ENCODE data around the gene CHST10. TPM values are rescaled to one million over a fixed set of nuclear protein-coding genes. Genes with fewer than 3 reads are reported as not detected.
"Not testable (repeated sequence)": the region's sequence is repeated elsewhere in the genome, so short reads cannot be mapped to it uniquely, and the experiment has no call there.

CHST10 gene
- total and polyA plus RNA-seq, 7 donors: 3.1 to 6.3 (median 4.4) TPM

GRCh38 chr2:100367163-100367562 lies 50.3 kb downstream of the CHST10 start:
- TF ChIP-seq CTCF (IDR thresholded peaks at IDR 0.05): no peak
- 87 to 91% (median 90%) methylated on average over 1 of the region's 1 CpG for WGBS, 3 donors

GRCh38 chr2:100365434-100365833 lies 52.0 kb downstream of the CHST10 start:
- Histone ChIP-seq H3K9me3 (peaks cover 6% of the 10 kb centered on the region), H3K27ac (no peak overlapping the region), H3K4me3 (no peak overlapping the region), H3K4me1 (peaks cover 8% of the 10 kb centered on the region), H3K36me3 (ENCODE audit: insufficient read depth in 1 of 2, low read depth in 1 of 2) (no peaks in the 10 kb centered on the region), H3K27me3 (ENCODE audit: insufficient read depth in 3 of 3, low read length in 2 of 3) (no peaks in the 10 kb centered on the region)
- intact Hi-C loops (cut with DNase I): loop anchor here in 1 of 2 donors (5.0 kb wide), 1 partner anchor 43 kb away; the partner anchor contains the start of gene LONRF2
- TF ChIP-seq CTCF (IDR thresholded peaks at IDR 0.05): no peak
- ATAC-seq (peak in 3 of 4 donors; percentile 57 to 70 (median 60)), DNase-seq (no peak)
- WGBS, 3 donors: 9 to 19% (median 15%) methylated on average over 3 of the region's 3 CpGs

More at GRCh38 chr2:100367163-100367562, 50.3 kb downstream of the CHST10 start:
- DNase-seq (no peak), ATAC-seq (no peak)
- Histone ChIP-seq H3K27me3 (ENCODE audit: insufficient read depth in 3 of 3, low read length in 2 of 3) (no peaks in the 10 kb centered on the region), H3K4me1 (peaks cover 8% of the 10 kb centered on the region), H3K9me3 (peaks cover 6% of the 10 kb centered on the region), H3K27ac (no peak overlapping the region), H3K36me3 (ENCODE audit: insufficient read depth in 1 of 2, low read depth in 1 of 2) (no peaks in the 10 kb centered on the region), H3K4me3 (no peak overlapping the region)
- intact Hi-C loops (cut with DNase I): loop anchor here in 1 of 2 donors (5.0 kb wide), 1 partner anchor 45 kb away; the partner anchor contains the start of gene LONRF2

- H3K9me3 ChIP-seq; H3K36me3 ChIP-seq (ENCODE audit: insufficient read depth in 1 of 2, low read depth in 1 of 2); ATAC-seq; H3K27ac ChIP-seq; H3K27me3 ChIP-seq (ENCODE audit: insufficient read depth in 3 of 3, low read length in 2 of 3); H3K4me3 ChIP-seq; DNase-seq; intact Hi-C loops (cut with DNase I); H3K4me1 ChIP-seq: not testable (repeated sequence)
- WGBS, 3 donors: 90 to 93% (median 91%) methylated on average over 7 of the region's 7 CpGs
These were observed 55.2 kb downstream of the CHST10 start for GRCh38 chr2:100362269-100362668.

- Histone ChIP-seq H3K9me3 (peaks cover 6% of the 10 kb centered on the region), H3K27ac (no peak overlapping the region), H3K36me3 (ENCODE audit: insufficient read depth in 1 of 2, low read depth in 1 of 2) (no peaks in the 10 kb centered on the region), H3K27me3 (ENCODE audit: insufficient read depth in 3 of 3, low read length in 2 of 3) (no peaks in the 10 kb centered on the region), H3K4me1 (no peaks in the 10 kb centered on the region), H3K4me3 (no peak overlapping the region)
- peak in 1 of 4 donors; percentile 28 for ATAC-seq
- no peak for TF ChIP-seq CTCF (IDR thresholded peaks at IDR 0.05)
- no peak for DNase-seq
- intact Hi-C loops (cut with DNase I): no loop called here
These were observed 57.9 kb downstream of the CHST10 start for GRCh38 chr2:100359576-100359975.

GRCh38 chr2:100358554-100358953 lies 58.9 kb downstream of the CHST10 start:
- no peak for DNase-seq
- WGBS, 3 donors: 85 to 89% (median 89%) methylated on average over 2 of the region's 2 CpGs

More at GRCh38 chr2:100358554-100358953, 58.9 kb downstream of the CHST10 start:
- Histone ChIP-seq H3K27ac (no peak overlapping the region), H3K4me1 (no peaks in the 10 kb centered on the region), H3K9me3 (peaks cover 6% of the 10 kb centered on the region), H3K4me3 (no peak overlapping the region), H3K36me3 (ENCODE audit: insufficient read depth in 1 of 2, low read depth in 1 of 2) (no peaks in the 10 kb centered on the region), H3K27me3 (ENCODE audit: insufficient read depth in 3 of 3, low read length in 2 of 3) (no peaks in the 10 kb centered on the region)
- ATAC-seq: no peak
- TF ChIP-seq CTCF (IDR thresholded peaks at IDR 0.05): no peak
- intact Hi-C loops (cut with DNase I): no loop called here

Measured in psoas muscle (tissue), 8 donors.